Iris pigment epithelial cell (primary cell): ENCODE data around the gene SEZ6L2.

Source experiments
- DNase-seq: peaks from one replicate; pipeline ENCODE4 v3.0.0-alpha.2; 2011; ENCODE audit warnings: low read depth

The SEZ6L2 gene

GRCh38 chr16:29821643-29822115 lies 77.7 kb downstream of the SEZ6L2 start:
- DNase-seq = peak; percentile 82
